ENCODE data around the gene CLDN6. TPM values are rescaled to one million over a fixed set of nuclear protein-coding genes. Genes with fewer than 3 reads are reported as not detected.

CLDN6 gene
- total and polyA plus RNA-seq, 9 of the 15 experiments (the other 6 are each of a cell fraction or from before 2014, with no cell fraction given): 0.22 to 0.75 (median 0.38) TPM; not detected in 3

- no peak for TF ChIP-seq GTF3C2 (IDR thresholded peaks at IDR 0.05; ENCODE audit: borderline replicate concordance, extremely low read depth, insufficient read length)
- no peak for TF ChIP-seq PHF21A (IDR thresholded peaks at IDR 0.05; ENCODE audit: borderline replicate concordance, low read depth)
- peak; percentile 27 for TF ChIP-seq RBM22 (IDR thresholded peaks at IDR 0.05; ENCODE audit: low read depth, low read length, poor library complexity, severe bottlenecking)
- TF ChIP-seq NFE2 (IDR thresholded peaks at IDR 0.05; ENCODE audit: low read depth): no peak
- TF ChIP-seq BACH1 (tag; IDR thresholded peaks at IDR 0.05): no peak
- TF ChIP-seq RCOR1 (IDR thresholded peaks at IDR 0.05; ENCODE audit: borderline replicate concordance in 1 of 2, low read depth in 2 of 2, low read length in 2 of 2): no peak
- no peak for TF ChIP-seq MEF2D (tag; conservative IDR thresholded peaks at IDR 0.05; ENCODE audit: low read depth)
- 0 out of 2 replicates have a peak, but pooled peaks have one; percentile 44 for TF ChIP-seq USF2 (CRISPR knock-in tag; IDR thresholded peaks at IDR 0.05)
- TF ChIP-seq CTBP1 (IDR thresholded peaks at IDR 0.05; ENCODE audit: borderline replicate concordance): no peak
- TF ChIP-seq MTA3 (IDR thresholded peaks at IDR 0.05; ENCODE audit: borderline replicate concordance): peak; percentile 27
- peak; percentile 94; the same call in 1 of the 2 replicates for TF ChIP-seq KAT7 (CRISPR knock-in tag; IDR thresholded peaks at IDR 0.05; ENCODE audit: borderline replicate concordance)
- TF ChIP-seq CBFB (CRISPR knock-in tag; IDR thresholded peaks at IDR 0.05): no peak
- no peak; the same call in 1 of the 2 replicates for TF ChIP-seq BHLHE40 (IDR thresholded peaks at IDR 0.05; ENCODE audit: low read length)
- TF ChIP-seq SMAD2 (IDR thresholded peaks at IDR 0.05; ENCODE audit: low read depth, low read length): no peak
- TF ChIP-seq MTA2 (IDR thresholded peaks at IDR 0.05; ENCODE audit: low read depth): no peak
- TF ChIP-seq POLR2A (conservative IDR thresholded peaks at IDR 0.05): peak; percentile 33; the same call in 1 of the 2 replicates
- TF ChIP-seq MTA1 (IDR thresholded peaks at IDR 0.05; ENCODE audit: borderline replicate concordance): peak; percentile 18; the same call in 1 of the 2 replicates
- peak; percentile 30 for TF ChIP-seq ZFX (CRISPR knock-in tag; IDR thresholded peaks at IDR 0.05)
- TF ChIP-seq ZNF217 (CRISPR knock-in tag; IDR thresholded peaks at IDR 0.05): no peak
- peak; percentile 53 for TF ChIP-seq MAX (CRISPR knock-in tag; IDR thresholded peaks at IDR 0.05)
- no peak for TF ChIP-seq HSF4 (CRISPR knock-in tag; IDR thresholded peaks at IDR 0.05; ENCODE audit: borderline replicate concordance)
Measured at GRCh38 chr16:3020604-3021448, 2.8 kb upstream of the CLDN6 start (continued).

Measured in K562 (cell line).